GM19463 (cell line): ENCODE results near the gene PPIL4.
"Not testable (repeated sequence)": the region's sequence is repeated elsewhere in the genome, so short reads cannot be mapped to it uniquely, and the experiment has no call there.

Experiments used
- ATAC-seq: cut with Tn5 transposase; IDR thresholded peaks from one replicate; pipeline ENCODE4 v1.9.1; 2021; ENCODE audit warnings: mild to moderate bottlenecking, moderate library complexity; ENCODE audit not compliant: unreplicated experiment

PPIL4 gene

DNA sequence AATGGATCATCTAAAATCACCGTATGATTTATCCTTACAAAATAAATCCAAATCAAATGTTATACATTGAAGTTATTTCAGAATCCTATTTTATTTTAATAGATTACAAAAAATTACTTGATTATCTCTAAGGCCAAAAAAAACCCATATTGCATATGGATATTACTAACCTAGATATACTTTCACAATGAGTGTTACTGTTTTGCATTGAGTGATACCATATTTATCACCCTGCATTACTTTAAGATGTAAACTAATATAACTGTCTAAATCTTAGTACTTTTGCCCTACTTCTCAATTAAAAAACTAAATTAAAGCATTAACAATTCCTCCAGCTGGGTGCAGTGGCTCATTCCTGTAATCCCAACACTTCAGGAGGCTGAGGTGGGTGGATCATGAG is 11.1 kb downstream of the PPIL4 start:
- ATAC-seq: no peak

DNA sequence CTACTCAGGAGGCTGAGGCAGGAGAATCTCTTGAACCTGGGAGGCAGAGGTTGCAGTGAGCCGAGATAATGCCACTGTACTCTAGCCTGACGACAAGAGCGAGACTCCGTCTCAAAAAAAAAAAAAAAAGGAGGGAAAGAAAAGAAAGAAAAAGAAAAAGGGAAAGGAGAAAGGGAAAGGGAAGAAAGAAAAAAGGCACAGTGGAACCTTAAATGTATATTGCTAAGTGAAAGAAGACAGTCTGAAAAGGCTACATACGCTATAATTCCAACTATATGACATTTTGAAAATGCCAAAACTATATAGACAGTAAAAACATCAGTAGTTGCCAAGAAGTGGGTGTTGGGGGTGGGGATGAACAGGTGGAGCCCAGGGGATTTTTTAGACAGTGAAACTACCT is 16.2 kb downstream of the PPIL4 start:
- ATAC-seq: no peak

DNA sequence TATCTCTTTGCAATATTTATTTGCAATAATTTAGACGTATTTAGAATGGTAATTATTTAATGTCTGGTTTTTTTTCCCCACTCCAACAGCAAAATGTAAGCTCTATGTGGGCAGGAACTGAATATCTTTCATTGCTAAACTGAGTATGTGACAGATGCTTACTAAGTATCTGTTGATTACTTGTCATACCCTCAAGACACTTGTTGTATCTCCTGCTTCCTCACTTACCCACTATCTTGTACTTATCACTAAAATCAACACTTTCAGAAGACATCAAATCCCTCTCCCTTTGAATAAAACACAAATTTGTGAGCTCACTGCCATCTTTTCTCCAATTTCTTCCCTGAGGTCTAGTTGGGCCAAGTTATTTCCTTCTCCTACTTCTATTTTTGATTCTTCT is 30.3 kb downstream of the PPIL4 start:
- ATAC-seq: no peak

- no peak for ATAC-seq
These were observed 31.9 kb downstream of the PPIL4 start for GRCh38 chr6:149513915-149514314.

- ATAC-seq: no peak
These were observed 34.9 kb downstream of the PPIL4 start for GRCh38 chr6:149510793-149511512.

DNA sequence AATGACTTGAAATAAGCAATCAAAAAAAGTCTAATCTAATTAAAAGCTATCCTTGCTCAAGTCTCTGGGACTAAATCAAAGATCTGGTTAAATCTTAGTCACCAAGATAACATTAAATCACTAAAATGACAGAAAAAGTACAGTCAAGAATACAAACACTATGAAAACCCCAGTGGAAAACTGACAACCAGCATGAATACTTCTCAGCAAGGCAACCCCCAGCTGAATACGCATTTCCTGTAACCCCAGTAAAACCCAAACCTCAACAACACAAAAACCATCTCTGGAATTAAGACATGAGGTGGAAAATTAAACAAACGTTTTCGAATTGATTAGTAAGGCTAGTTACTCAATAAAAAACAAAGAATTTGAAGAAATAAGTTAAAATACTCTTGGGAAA is 37.4 kb downstream of the PPIL4 start:
- no peak for ATAC-seq

DNA sequence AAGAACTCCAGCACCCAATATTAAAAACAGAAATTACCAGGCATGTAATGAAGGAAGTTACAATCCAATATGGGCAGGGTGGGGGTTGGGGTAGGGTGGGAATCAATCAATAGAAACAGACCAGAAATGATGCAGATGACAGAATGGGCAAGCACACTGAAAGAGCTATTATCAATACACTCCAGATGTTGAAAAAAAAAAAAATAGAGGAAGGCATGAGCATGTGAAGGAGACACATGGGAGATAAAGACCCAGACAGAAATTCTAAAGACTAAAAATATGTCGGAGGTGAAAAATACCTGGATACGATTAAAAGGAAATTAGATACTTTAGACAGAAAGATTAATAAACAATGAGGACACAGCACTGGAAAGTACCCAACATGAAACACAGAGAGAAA is 42.0 kb downstream of the PPIL4 start:
- ATAC-seq: no peak

DNA sequence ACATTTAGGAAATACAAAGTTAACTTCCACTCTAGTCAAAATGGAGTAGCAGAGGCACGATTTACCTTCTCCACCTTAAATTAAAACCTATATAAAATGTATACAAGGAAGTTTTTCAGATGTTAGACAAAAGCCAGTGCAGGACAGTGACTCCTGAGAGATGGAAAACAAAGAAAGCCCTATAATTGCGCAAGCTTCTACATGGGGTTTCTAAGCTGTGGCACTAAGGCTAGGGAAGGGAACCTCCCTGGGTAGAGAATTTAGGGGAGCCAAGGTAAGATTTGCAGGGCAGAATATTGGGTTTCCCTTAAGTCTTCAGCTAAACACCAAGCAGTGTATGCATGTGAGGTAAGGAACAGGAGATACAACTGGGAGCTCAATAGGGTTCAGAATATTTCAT is 42.6 kb downstream of the PPIL4 start:
- ATAC-seq: no peak

- ATAC-seq: no peak
These were observed 44.1 kb downstream of the PPIL4 start for GRCh38 chr6:149501768-149502167.

- ATAC-seq: no peak
These were observed 44.6 kb downstream of the PPIL4 start for GRCh38 chr6:149501201-149501600.

- ATAC-seq: no peak
These were observed 45.7 kb downstream of the PPIL4 start for GRCh38 chr6:149500096-149500495.

DNA sequence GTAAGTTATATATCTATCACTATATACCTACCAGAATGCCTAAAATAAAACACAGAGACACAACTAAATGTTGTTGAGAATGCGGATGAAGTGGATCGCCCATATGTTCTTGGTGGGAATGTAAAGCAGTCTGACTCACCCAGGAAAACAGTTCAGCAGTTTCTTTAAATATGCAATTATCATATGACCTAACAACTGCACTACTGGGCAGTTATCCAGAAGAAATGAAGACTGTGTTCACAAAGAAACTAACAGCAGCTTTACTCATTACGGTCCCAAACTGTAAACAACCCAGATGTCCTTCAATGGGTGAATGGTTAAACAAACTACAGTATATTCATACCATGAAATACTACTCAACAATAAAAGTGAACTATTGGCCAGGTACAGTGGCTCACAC is 46.8 kb downstream of the PPIL4 start:
- ATAC-seq: no peak

- no peak for ATAC-seq
These were observed 48.5 kb downstream of the PPIL4 start for GRCh38 chr6:149497365-149497764.

DNA sequence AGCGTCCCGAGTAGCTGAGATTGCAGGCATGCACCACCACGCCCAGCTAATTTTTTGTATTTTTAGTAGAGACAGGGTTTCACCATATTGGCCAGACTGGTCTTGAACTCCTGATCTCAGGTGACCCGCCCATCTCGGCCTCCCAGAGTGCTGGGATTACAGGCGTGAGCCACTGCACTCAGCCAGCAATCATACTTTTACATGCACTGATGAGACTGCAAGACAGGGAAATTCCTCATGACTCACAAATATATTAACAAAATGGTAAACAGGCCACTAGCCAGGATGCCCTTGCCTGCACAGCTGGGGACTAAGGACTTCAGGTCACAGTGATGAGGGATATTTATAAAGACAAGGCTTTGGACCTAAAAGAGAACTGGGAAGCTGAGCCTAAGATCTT is 49.2 kb downstream of the PPIL4 start:
- peak; percentile 75 for ATAC-seq

- not testable (repeated sequence) for ATAC-seq
These were observed 50.4 kb downstream of the PPIL4 start for GRCh38 chr6:149495349-149496016.

GRCh38 chr6:149494810-149495209 is 51.0 kb downstream of the PPIL4 start:
- peak; percentile 68 for ATAC-seq

DNA sequence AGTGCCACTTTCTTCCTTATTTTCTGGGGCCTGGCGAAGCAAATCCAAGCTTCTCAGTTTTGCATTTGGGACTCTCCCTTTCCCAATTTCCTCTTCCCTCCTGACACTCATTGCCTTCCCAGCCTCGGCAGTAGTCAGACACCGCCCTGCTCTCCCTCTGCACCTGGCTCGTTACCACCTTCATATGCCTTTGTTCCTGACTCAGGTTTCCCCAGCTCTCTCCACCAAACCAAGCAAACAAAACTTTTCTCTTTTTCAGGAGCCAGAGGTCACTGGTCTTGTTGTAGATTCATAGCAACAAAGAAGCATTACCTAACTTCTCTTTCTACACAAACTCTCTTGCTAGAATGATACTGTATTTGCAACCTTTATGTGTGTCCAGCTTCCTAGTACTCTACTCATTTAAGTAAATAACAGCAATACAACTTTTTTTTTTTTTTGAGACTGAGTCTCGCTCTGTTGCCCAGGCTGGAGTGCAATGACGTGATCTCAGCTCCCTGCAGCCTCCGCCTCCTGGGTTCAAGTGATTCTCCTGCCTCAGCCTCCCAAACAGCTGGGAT is 52.0 kb downstream of the PPIL4 start:
- ATAC-seq: no peak

DNA sequence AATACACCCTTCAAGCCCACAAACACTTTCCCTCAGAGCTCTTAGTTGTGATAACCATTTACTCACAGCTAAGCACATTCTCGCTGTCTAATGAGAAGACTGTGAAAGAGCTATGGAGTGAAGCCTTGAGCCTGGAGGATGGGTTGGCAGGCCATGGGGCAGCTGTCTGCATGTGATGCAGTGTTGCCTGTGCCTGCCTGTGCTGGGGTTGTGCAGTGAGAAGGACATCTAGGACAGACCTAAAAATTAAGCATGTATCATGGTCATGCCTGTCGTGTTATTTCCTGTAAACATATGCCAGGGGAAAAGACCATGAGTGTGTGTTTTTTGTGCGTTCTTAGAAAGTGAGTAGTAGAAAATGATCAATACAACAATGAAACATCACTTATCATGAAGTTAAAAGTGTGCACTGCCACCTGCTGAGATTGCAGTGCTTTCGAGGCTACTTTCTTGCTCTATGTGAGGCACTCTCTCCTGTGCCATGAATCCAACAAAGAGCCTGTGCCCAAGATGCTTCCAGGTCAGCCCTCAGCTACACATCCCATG is 53.0 kb downstream of the PPIL4 start:
- ATAC-seq: no peak

GRCh38 chr6:149489967-149490366 is 55.9 kb downstream of the PPIL4 start:
- no peak for ATAC-seq

DNA sequence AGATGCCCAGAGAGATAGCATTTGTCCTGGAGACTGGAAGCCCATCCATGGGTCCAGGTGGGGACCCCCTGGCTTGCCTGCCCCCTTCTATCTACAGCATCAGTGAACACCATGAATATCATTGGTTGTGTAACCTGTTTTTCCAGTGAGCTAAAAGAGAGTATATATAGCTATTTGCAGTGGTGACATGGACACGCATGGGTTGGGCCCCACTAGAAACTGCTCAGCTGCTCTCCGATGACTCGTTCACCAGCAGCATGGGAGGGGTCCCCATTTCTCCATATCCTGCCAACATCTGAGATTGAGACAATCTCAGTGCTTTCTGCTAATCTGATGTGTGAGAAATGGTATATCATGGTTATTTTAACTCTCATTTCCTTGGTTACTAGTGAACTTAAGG is 57.0 kb downstream of the PPIL4 start:
- ATAC-seq: no peak

GRCh38 chr6:149487316-149487715 is 58.5 kb downstream of the PPIL4 start:
- ATAC-seq: no peak
